Measurements from ENCODE around the gene PRSS38. TPM values are rescaled to one million over a fixed set of nuclear protein-coding genes. Genes with fewer than 3 reads are reported as not detected.

The PRSS38 gene
- total and polyA plus RNA-seq, 2 experiments from 2014 or later, result not detected

GRCh38 chr1:227816750-227817446, 1.4 kb downstream of the PRSS38 start:
- Histone ChIP-seq H3K27ac (no peak overlapping the region), H3K4me3 (no peak overlapping the region), H3K4me1 (ENCODE audit: insufficient read depth) (no peaks in the 10 kb centered on the region), H3K9me2 (ENCODE audit: insufficient read depth) (no peaks in the 10 kb centered on the region), H3K79me2 (ENCODE audit: insufficient read depth) (no peaks in the 10 kb centered on the region), H3K4me2 (ENCODE audit: unreplicated experiment) (no peak overlapping the region), H3K27me3 (replicated peaks; ENCODE audit: insufficient read depth) (no peaks in the 10 kb centered on the region), H3K9me3 (ENCODE audit: low read depth) (no peaks in the 10 kb centered on the region), H3K36me3 (ENCODE audit: low read depth) (no peaks in the 10 kb centered on the region), H2AFZ (no peak overlapping the region), H3K9ac (no peak overlapping the region), H4K20me1 (ENCODE audit: insufficient read depth) (no peaks in the 10 kb centered on the region), H3F3A (ENCODE audit: insufficient read depth) (no peaks in the 10 kb centered on the region)
- TF ChIP-seq EZH2phosphoT487 (IDR thresholded peaks at IDR 0.05; ENCODE audit: insufficient read depth, low read depth) (no peak), EZH2 (IDR thresholded peaks at IDR 0.05; ENCODE audit: insufficient read depth, poor library complexity, severe bottlenecking) (no peak)
- in situ Hi-C loops (cut with MboI), result no loop called here
- WGBS, 2 experiments (ENCODE audit: low coverage in 1 of 2, low lambda C conversion rate in 2 of 2, missing lambda C conversion rate in 2 of 2), result 67 to 69% methylated on average over 16 of the region's 16 CpGs
- no peak for DNase-seq

GRCh38 chr1:227823537-227823936, 8.1 kb downstream of the PRSS38 start:
- 24 to 29% methylated on average over 1 of the region's 1 CpG for WGBS, 2 experiments (ENCODE audit: low coverage in 1 of 2, low lambda C conversion rate in 2 of 2, missing lambda C conversion rate in 2 of 2)
- TF ChIP-seq EZH2 (IDR thresholded peaks at IDR 0.05; ENCODE audit: insufficient read depth, poor library complexity, severe bottlenecking) (no peak), EZH2phosphoT487 (IDR thresholded peaks at IDR 0.05; ENCODE audit: insufficient read depth, low read depth) (no peak)

GRCh38 chr1:227824204-227824603, 8.7 kb downstream of the PRSS38 start:
- no peak for DNase-seq
- no peaks in the 10 kb centered on the region for H3K9me2 ChIP-seq (ENCODE audit: insufficient read depth)
- H3F3A ChIP-seq (ENCODE audit: insufficient read depth), result no peaks in the 10 kb centered on the region
- no peaks in the 10 kb centered on the region for H4K20me1 ChIP-seq (ENCODE audit: insufficient read depth)
- H3K36me3 ChIP-seq (ENCODE audit: low read depth), result no peaks in the 10 kb centered on the region
- no peak overlapping the region for H3K4me2 ChIP-seq (ENCODE audit: unreplicated experiment)
- H3K4me3 ChIP-seq, result no peak overlapping the region
- no peaks in the 10 kb centered on the region for H3K4me1 ChIP-seq (ENCODE audit: insufficient read depth)
- peaks cover 19% of the 10 kb centered on the region; the same call in 1 of the 2 replicates for H3K27me3 ChIP-seq (replicated peaks; ENCODE audit: insufficient read depth)
- no peak overlapping the region for H3K27ac ChIP-seq
- no peak for TF ChIP-seq EZH2phosphoT487 (IDR thresholded peaks at IDR 0.05; ENCODE audit: insufficient read depth, low read depth)
- TF ChIP-seq EZH2 (IDR thresholded peaks at IDR 0.05; ENCODE audit: insufficient read depth, poor library complexity, severe bottlenecking), result no peak
- WGBS, 2 experiments (ENCODE audit: low coverage in 1 of 2, low lambda C conversion rate in 2 of 2, missing lambda C conversion rate in 2 of 2), result 0 to 8% methylated on average over 2 of the region's 2 CpGs
- H3K79me2 ChIP-seq (ENCODE audit: insufficient read depth), result no peaks in the 10 kb centered on the region
- no peak overlapping the region for H3K9ac ChIP-seq
- H3K9me3 ChIP-seq (ENCODE audit: low read depth), result no peaks in the 10 kb centered on the region
- no peak overlapping the region for H2AFZ ChIP-seq
- in situ Hi-C loops (cut with MboI), result no loop called here

More at GRCh38 chr1:227823537-227823936, 8.1 kb downstream of the PRSS38 start:
- Histone ChIP-seq H3K27me3 (replicated peaks; ENCODE audit: insufficient read depth) (peaks cover 16% of the 10 kb centered on the region; the same call in 1 of the 2 replicates), H3K27ac (no peak overlapping the region), H4K20me1 (ENCODE audit: insufficient read depth) (no peaks in the 10 kb centered on the region), H3K9ac (no peak overlapping the region), H3K4me3 (no peak overlapping the region), H3K9me3 (ENCODE audit: low read depth) (no peaks in the 10 kb centered on the region), H2AFZ (no peak overlapping the region), H3K4me2 (ENCODE audit: unreplicated experiment) (no peak overlapping the region), H3K4me1 (ENCODE audit: insufficient read depth) (no peaks in the 10 kb centered on the region), H3F3A (ENCODE audit: insufficient read depth) (no peaks in the 10 kb centered on the region), H3K36me3 (ENCODE audit: low read depth) (no peaks in the 10 kb centered on the region), H3K9me2 (ENCODE audit: insufficient read depth) (no peaks in the 10 kb centered on the region), H3K79me2 (ENCODE audit: insufficient read depth) (no peaks in the 10 kb centered on the region)
- no peak for DNase-seq
- in situ Hi-C loops (cut with MboI), result no loop called here

GRCh38 chr1:227828786-227829185, 13.3 kb downstream of the PRSS38 start:
- WGBS, 2 experiments (ENCODE audit: low coverage in 1 of 2, low lambda C conversion rate in 2 of 2, missing lambda C conversion rate in 2 of 2), result 26 to 42% methylated on average over 3 of the region's 3 CpGs
- Histone ChIP-seq H2AFZ (no peak overlapping the region), H3K9me2 (ENCODE audit: insufficient read depth) (no peaks in the 10 kb centered on the region), H4K20me1 (ENCODE audit: insufficient read depth) (no peaks in the 10 kb centered on the region), H3K4me2 (ENCODE audit: unreplicated experiment) (no peak overlapping the region), H3K27me3 (replicated peaks; ENCODE audit: insufficient read depth) (peaks cover 19% of the 10 kb centered on the region; the same call in 1 of the 2 replicates), H3K79me2 (ENCODE audit: insufficient read depth) (no peaks in the 10 kb centered on the region), H3K9me3 (ENCODE audit: low read depth) (no peaks in the 10 kb centered on the region), H3K4me3 (no peak overlapping the region), H3K9ac (no peak overlapping the region), H3K4me1 (ENCODE audit: insufficient read depth) (no peaks in the 10 kb centered on the region), H3F3A (ENCODE audit: insufficient read depth) (no peaks in the 10 kb centered on the region), H3K27ac (no peak overlapping the region), H3K36me3 (ENCODE audit: low read depth) (no peaks in the 10 kb centered on the region)
- TF ChIP-seq EZH2phosphoT487 (IDR thresholded peaks at IDR 0.05; ENCODE audit: insufficient read depth, low read depth) (no peak), EZH2 (IDR thresholded peaks at IDR 0.05; ENCODE audit: insufficient read depth, poor library complexity, severe bottlenecking) (no peak)
- in situ Hi-C loops (cut with MboI), result no loop called here
- no peak for DNase-seq

Data from GM23248 (cell line).